G401 (cell line): ENCODE measurements around the gene DTD1. TPM values are rescaled to one million over a fixed set of nuclear protein-coding genes. Genes with fewer than 3 reads are reported as not detected.
A peak's percentile ranks its signal among the peaks of the same experiment; 100 is the strongest.
"Not testable (repeated sequence)": the region's sequence is repeated elsewhere in the genome, so short reads cannot be mapped to it uniquely, and the experiment has no call there.

Source experiments
- DNase-seq: peaks from one replicate; pipeline ENCODE4 v3.0.0-alpha.2; 2015; ENCODE audit warnings: low spot score
- in situ Hi-C: cut with HindIII; loops from 2 replicates; pipeline ENCODE4 v1.10.0; 2016; ENCODE audit warnings: low sequenced_read_pairs, mixed read lengths
- total RNA-seq: library from RNA; depleted of rRNA; stranded (reverse); fragments of >200 nt; shearing (Covaris generic); gene quantifications from 2 replicates; pipeline ENCODE4 v1.2.3, GENCODE V29; 2014

The DTD1 gene
- total RNA-seq, 1 experiment from 2014 or later: 135 TPM

GRCh38 chr20:18728165-18728869, 140.5 kb downstream of the DTD1 start:
- DNase-seq: no peak
- in situ Hi-C loops: no loop called here

- no peak for DNase-seq
- in situ Hi-C loops: no loop called here
These were observed 141.0 kb downstream of the DTD1 start for GRCh38 chr20:18728870-18729224.

GRCh38 chr20:18729231-18729825, 141.5 kb downstream of the DTD1 start:
- no peak for DNase-seq
- in situ Hi-C loops: no loop called here

- in situ Hi-C loops: no loop called here
- no peak for DNase-seq
These were observed 144.1 kb downstream of the DTD1 start for GRCh38 chr20:18731940-18732339.

- in situ Hi-C loops: no loop called here
- no peak for DNase-seq
These were observed 146.8 kb downstream of the DTD1 start for GRCh38 chr20:18734525-18735189.

- DNase-seq: no peak
- in situ Hi-C loops: no loop called here
These were observed 149.3 kb downstream of the DTD1 start for GRCh38 chr20:18737140-18737539.

GRCh38 chr20:18738055-18738454, 150.2 kb downstream of the DTD1 start:
- in situ Hi-C loops: no loop called here
- DNase-seq: no peak

- no peak for DNase-seq
- in situ Hi-C loops: no loop called here
These were observed 151.0 kb downstream of the DTD1 start for GRCh38 chr20:18738888-18739287.

GRCh38 chr20:18739751-18740166, 151.9 kb downstream of the DTD1 start:
- DNase-seq: no peak
- in situ Hi-C loops: no loop called here

- DNase-seq: no peak
These were observed 152.9 kb downstream of the DTD1 start for GRCh38 chr20:18740726-18741125.

GRCh38 chr20:18742841-18743240, 155.0 kb downstream of the DTD1 start:
- no peak for DNase-seq
- in situ Hi-C loops: no loop called here

More at GRCh38 chr20:18740726-18741125, 152.9 kb downstream of the DTD1 start:
- in situ Hi-C loops: no loop called here

- DNase-seq: no peak
- in situ Hi-C loops: no loop called here
These were observed 156.0 kb downstream of the DTD1 start for GRCh38 chr20:18743665-18744440.

- in situ Hi-C loops: no loop called here
These were observed 159.2 kb downstream of the DTD1 start for GRCh38 chr20:18747090-18747489.

GRCh38 chr20:18748987-18749386, 161.1 kb downstream of the DTD1 start:
- DNase-seq: peak; percentile 44
- in situ Hi-C loops: no loop called here

More at GRCh38 chr20:18747090-18747489, 159.2 kb downstream of the DTD1 start:
- no peak for DNase-seq

- in situ Hi-C loops: no loop called here
- no peak for DNase-seq
These were observed 161.7 kb downstream of the DTD1 start for GRCh38 chr20:18749528-18749927.

GRCh38 chr20:18750735-18751134, 162.9 kb downstream of the DTD1 start:
- in situ Hi-C loops: no loop called here
- DNase-seq: peak; percentile 35

- in situ Hi-C loops: no loop called here
These were observed 166.3 kb downstream of the DTD1 start for GRCh38 chr20:18754030-18754652.

GRCh38 chr20:18754653-18755045, 166.8 kb downstream of the DTD1 start:
- in situ Hi-C loops: no loop called here
- DNase-seq: no peak

More at GRCh38 chr20:18754030-18754652, 166.3 kb downstream of the DTD1 start:
- DNase-seq: no peak

- in situ Hi-C loops: not testable (repeated sequence)
These were observed 173.0 kb downstream of the DTD1 start for GRCh38 chr20:18760852-18761251.

More at GRCh38 chr20:18760852-18761251, 173.0 kb downstream of the DTD1 start:
- not testable (repeated sequence) for DNase-seq
